ENCODE data around the gene DHRS11. TPM values are rescaled to one million over a fixed set of nuclear protein-coding genes. Genes with fewer than 3 reads are reported as not detected.

DHRS11 gene
- total and polyA plus RNA-seq, 8 donors, result 9.3 to 13.7 (median 12.4) TPM

- no peaks in the 10 kb centered on the region for H3K36me3 ChIP-seq
- H3K4me1 ChIP-seq, result peaks cover 0 to 13% of the 10 kb centered on the region in 2 donors
- DNase-seq, result no peak
- no peak overlapping the region for H3K27ac ChIP-seq
- no peaks in the 10 kb centered on the region for H3K9me3 ChIP-seq
- no peak for TF ChIP-seq CTCF (IDR thresholded peaks at IDR 0.05)
- ATAC-seq, result no peak
- no peak overlapping the region for H3K4me3 ChIP-seq
- intact Hi-C loops (cut with DNase I), result no loop called here
- peaks cover 0 to 28% of the 10 kb centered on the region in 2 donors for H3K27me3 ChIP-seq
Measured at GRCh38 chr17:36610474-36610873, 18.8 kb downstream of the DHRS11 start.

- Histone ChIP-seq H3K9me3 (no peaks in the 10 kb centered on the region), H3K27ac (no peak overlapping the region), H3K36me3 (no peaks in the 10 kb centered on the region), H3K27me3 (peaks cover 0 to 36% of the 10 kb centered on the region in 2 donors), H3K4me1 (peaks cover 0 to 13% of the 10 kb centered on the region in 2 donors), H3K4me3 (no peak overlapping the region)
- intact Hi-C loops (cut with DNase I), result no loop called here
- TF ChIP-seq CTCF (IDR thresholded peaks at IDR 0.05), result no peak
- peak; percentile 26 for ATAC-seq
- DNase-seq, result no peak
Measured at GRCh38 chr17:36611345-36612072, 19.8 kb downstream of the DHRS11 start.

- intact Hi-C loops (cut with DNase I), result no loop called here
- TF ChIP-seq CTCF (IDR thresholded peaks at IDR 0.05), result no peak
- H3K4me3 ChIP-seq, result no peak overlapping the region
- H3K36me3 ChIP-seq, result no peaks in the 10 kb centered on the region
- peaks cover 0 to 44% of the 10 kb centered on the region in 2 donors for H3K27me3 ChIP-seq
- DNase-seq, result no peak
- H3K4me1 ChIP-seq, result peaks cover 0 to 13% of the 10 kb centered on the region in 2 donors
- no peak overlapping the region for H3K27ac ChIP-seq
- H3K9me3 ChIP-seq, result no peaks in the 10 kb centered on the region
- no peak for ATAC-seq
Measured at GRCh38 chr17:36612323-36612722, 20.6 kb downstream of the DHRS11 start.

GRCh38 chr17:36613155-36613554, 21.5 kb downstream of the DHRS11 start:
- no peak overlapping the region for H3K27ac ChIP-seq
- intact Hi-C loops (cut with DNase I), result no loop called here
- no peak for ATAC-seq
- H3K4me3 ChIP-seq, result no peak overlapping the region
- no peak for DNase-seq
- no peaks in the 10 kb centered on the region for H3K36me3 ChIP-seq
- peaks cover 0 to 52% of the 10 kb centered on the region in 2 donors for H3K27me3 ChIP-seq
- no peak for TF ChIP-seq CTCF (IDR thresholded peaks at IDR 0.05)
- H3K4me1 ChIP-seq, result peaks cover 0 to 12% of the 10 kb centered on the region in 2 donors
- no peaks in the 10 kb centered on the region for H3K9me3 ChIP-seq

GRCh38 chr17:36614081-36614480, 22.4 kb downstream of the DHRS11 start:
- no peak for ATAC-seq
- no peak overlapping the region for H3K27ac ChIP-seq
- intact Hi-C loops (cut with DNase I), result no loop called here
- H3K4me3 ChIP-seq, result no peak overlapping the region
- H3K36me3 ChIP-seq, result no peaks in the 10 kb centered on the region
- no peak for TF ChIP-seq CTCF (IDR thresholded peaks at IDR 0.05)
- H3K4me1 ChIP-seq, result peaks cover 0 to 2% of the 10 kb centered on the region in 2 donors
- no peaks in the 10 kb centered on the region for H3K9me3 ChIP-seq
- H3K27me3 ChIP-seq, result peaks cover 0 to 56% of the 10 kb centered on the region in 2 donors
- no peak for DNase-seq
